ENCODE measurements around the gene RGS13. TPM values are rescaled to one million over a fixed set of nuclear protein-coding genes. Genes with fewer than 3 reads are reported as not detected.

RGS13 gene
- total and polyA plus RNA-seq, 12 donors = 0.06 to 0.51 (median 0.13) TPM; not detected in 9

DNA sequence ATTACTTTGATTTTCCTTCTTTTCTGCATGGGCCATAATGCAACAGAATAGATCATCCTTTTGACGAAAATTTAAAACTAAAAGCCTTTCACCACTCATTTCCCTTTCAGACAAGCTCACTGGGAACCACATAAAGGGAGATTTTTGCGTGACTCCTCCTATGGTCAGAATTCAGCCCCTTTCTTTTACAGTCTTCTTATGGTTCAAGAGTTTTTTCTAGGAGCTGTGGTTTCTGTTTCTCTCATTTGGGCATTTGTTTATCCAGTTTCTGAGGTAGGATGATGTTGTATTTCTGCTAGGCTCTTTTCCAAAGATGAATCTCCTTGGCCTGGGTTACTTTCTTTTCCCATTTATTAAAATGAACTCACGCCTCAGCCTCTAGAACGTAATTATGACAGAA, 43.4 kb upstream of the RGS13 start:
- H3K4me1 ChIP-seq (replicated peaks in 1 of 2) = no peaks in the 10 kb centered on the region
- TF ChIP-seq, protein P1, sequence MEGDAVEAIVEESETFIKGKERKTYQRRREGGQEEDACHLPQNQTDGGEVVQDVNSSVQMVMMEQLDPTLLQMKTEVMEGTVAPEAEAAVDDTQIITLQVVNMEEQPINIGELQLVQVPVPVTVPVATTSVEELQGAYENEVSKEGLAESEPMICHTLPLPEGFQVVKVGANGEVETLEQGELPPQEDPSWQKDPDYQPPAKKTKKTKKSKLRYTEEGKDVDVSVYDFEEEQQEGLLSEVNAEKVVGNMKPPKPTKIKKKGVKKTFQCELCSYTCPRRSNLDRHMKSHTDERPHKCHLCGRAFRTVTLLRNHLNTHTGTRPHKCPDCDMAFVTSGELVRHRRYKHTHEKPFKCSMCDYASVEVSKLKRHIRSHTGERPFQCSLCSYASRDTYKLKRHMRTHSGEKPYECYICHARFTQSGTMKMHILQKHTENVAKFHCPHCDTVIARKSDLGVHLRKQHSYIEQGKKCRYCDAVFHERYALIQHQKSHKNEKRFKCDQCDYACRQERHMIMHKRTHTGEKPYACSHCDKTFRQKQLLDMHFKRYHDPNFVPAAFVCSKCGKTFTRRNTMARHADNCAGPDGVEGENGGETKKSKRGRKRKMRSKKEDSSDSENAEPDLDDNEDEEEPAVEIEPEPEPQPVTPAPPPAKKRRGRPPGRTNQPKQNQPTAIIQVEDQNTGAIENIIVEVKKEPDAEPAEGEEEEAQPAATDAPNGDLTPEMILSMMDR (IDR thresholded peaks at IDR 0.05) = no peak
- TF ChIP-seq POLR2A (IDR thresholded peaks at IDR 0.05) = no peak
- no peaks in the 10 kb centered on the region for H3K27me3 ChIP-seq
- H3K27ac ChIP-seq = no peak overlapping the region
- 72 to 85% (median 83%) methylated on average over 4 of the region's 4 CpGs for WGBS, 4 donors
- H3K4me3 ChIP-seq = no peak overlapping the region
- no peaks in the 10 kb centered on the region for H3K36me3 ChIP-seq (replicated peaks in 1 of 2)
- H3K9me3 ChIP-seq (replicated peaks in 1 of 3) = no peaks in the 10 kb centered on the region
- no peak for DNase-seq
- intact Hi-C loops (cut with DNase I) = no loop called here

DNA sequence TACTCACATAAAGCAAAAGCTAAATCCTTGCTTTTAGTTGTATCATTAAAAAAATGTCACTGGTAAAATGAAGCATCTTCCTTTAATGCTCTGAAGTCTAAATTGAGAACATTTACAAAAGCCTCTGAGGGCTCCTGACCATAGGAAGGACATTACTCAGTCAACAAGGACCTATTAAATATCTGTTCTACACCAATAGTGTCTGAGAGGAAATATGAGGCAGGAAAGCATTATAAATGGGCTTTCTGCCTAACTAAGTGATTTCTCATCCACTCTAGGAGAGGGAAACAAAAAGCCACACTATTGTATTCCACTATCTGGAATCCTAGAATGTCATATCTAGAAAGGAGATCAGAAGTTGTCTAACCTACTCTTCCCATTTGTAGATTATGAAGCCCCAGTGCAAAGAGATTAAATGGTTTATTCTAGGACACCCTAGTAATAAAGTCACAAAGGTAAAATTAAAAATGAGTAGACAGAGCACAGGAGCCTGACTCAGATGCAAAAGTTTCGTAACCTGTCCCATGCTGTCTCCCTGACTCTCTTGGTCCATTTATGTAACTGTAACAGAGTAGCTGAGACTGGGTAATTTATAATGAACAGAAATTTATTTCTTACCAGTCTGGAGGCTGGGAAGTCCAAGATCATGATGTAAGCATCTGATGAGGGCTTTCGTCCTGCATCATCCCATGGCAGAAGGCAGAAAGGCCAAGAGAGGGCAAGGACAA, 42.8 kb upstream of the RGS13 start:
- no peak for TF ChIP-seq POLR2A (IDR thresholded peaks at IDR 0.05)
- TF ChIP-seq, protein P1 (IDR thresholded peaks at IDR 0.05) = no peak
- H3K36me3 ChIP-seq (replicated peaks in 1 of 2) = no peaks in the 10 kb centered on the region
- no peaks in the 10 kb centered on the region for H3K27me3 ChIP-seq
- no peaks in the 10 kb centered on the region for H3K4me1 ChIP-seq (replicated peaks in 1 of 2)
- WGBS, 4 donors = 90 to 96% (median 93%) methylated on average over 2 of the region's 2 CpGs
- H3K27ac ChIP-seq = no peak overlapping the region
- intact Hi-C loops (cut with DNase I) = no loop called here
- H3K9me3 ChIP-seq (replicated peaks in 1 of 3) = no peaks in the 10 kb centered on the region
- H3K4me3 ChIP-seq = no peak overlapping the region
- DNase-seq = no peak

DNA sequence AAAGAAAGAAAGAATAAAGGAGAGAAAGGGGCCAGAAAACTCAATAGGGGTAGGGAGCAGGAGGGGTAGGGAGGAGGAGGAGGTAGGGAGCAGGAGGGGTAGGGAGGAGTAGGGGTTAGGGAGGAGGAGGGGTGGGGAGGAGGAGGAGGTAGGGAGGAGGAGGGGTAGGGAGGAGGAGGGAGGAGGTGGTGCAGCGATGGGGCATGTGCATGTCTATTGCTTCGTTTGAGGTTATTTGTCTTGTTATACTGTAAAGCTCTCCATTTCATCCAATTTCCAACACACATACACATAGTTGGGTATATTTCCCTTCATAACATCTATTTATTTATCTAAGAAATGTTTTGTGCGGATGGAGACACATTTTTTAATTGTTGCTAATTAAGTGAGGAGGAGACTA, 40.6 kb upstream of the RGS13 start:
- 76 to 83% (median 79%) methylated on average over 3 of the region's 3 CpGs for WGBS, 4 donors
- no peak overlapping the region for H3K4me3 ChIP-seq
- DNase-seq = no peak
- intact Hi-C loops (cut with DNase I) = no loop called here
- TF ChIP-seq, protein P1 (IDR thresholded peaks at IDR 0.05) = no peak
- no peak for TF ChIP-seq POLR2A (IDR thresholded peaks at IDR 0.05)
- H3K27ac ChIP-seq = no peak overlapping the region
- no peaks in the 10 kb centered on the region for H3K36me3 ChIP-seq (replicated peaks in 1 of 2)
- H3K9me3 ChIP-seq (replicated peaks in 1 of 3) = no peaks in the 10 kb centered on the region
- H3K27me3 ChIP-seq = no peaks in the 10 kb centered on the region
- no peaks in the 10 kb centered on the region for H3K4me1 ChIP-seq (replicated peaks in 1 of 2)

DNA sequence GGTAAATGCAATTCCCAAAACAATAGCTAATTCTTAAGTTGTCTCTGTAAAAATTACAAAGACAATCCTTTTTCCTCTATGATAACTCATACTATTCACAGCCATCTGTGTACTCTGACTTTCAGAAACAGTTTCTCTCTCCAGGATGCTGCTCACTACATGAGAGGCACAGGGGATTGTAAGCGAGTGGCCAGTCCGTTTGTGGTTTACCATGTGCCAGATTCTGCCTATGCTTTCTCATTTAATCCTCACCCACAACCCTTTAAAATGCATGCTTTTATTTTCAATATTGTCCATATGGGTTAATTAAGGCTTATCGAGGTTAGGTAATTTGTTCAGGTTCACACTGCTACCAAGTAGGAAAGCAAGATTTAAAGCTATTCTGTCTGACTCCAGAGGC, 37.4 kb upstream of the RGS13 start:
- Histone ChIP-seq H3K36me3 (replicated peaks in 1 of 2) (no peaks in the 10 kb centered on the region), H3K27ac (no peak overlapping the region), H3K9me3 (replicated peaks in 1 of 3) (no peaks in the 10 kb centered on the region), H3K4me3 (no peak overlapping the region), H3K27me3 (no peaks in the 10 kb centered on the region), H3K4me1 (replicated peaks in 1 of 2) (peaks cover 0 to 5% of the 10 kb centered on the region in 2 donors)
- WGBS, 4 donors = 89 to 93% (median 90%) methylated on average over 3 of the region's 3 CpGs
- intact Hi-C loops (cut with DNase I) = no loop called here
- no peak for DNase-seq
- no peak for TF ChIP-seq POLR2A (IDR thresholded peaks at IDR 0.05)
- TF ChIP-seq, protein P1 (IDR thresholded peaks at IDR 0.05) = no peak

Measured in adrenal gland (tissue), 12 donors.